Measurements from ENCODE around the gene MPDU1. TPM values are rescaled to one million over a fixed set of nuclear protein-coding genes. Genes with fewer than 3 reads are reported as not detected.
"Not testable (repeated sequence)": the region's sequence is repeated elsewhere in the genome, so short reads cannot be mapped to it uniquely, and the experiment has no call there.

MPDU1 gene
- total RNA-seq, 2 experiments from 2014 or later = 51.7 to 77.0 TPM

DNA sequence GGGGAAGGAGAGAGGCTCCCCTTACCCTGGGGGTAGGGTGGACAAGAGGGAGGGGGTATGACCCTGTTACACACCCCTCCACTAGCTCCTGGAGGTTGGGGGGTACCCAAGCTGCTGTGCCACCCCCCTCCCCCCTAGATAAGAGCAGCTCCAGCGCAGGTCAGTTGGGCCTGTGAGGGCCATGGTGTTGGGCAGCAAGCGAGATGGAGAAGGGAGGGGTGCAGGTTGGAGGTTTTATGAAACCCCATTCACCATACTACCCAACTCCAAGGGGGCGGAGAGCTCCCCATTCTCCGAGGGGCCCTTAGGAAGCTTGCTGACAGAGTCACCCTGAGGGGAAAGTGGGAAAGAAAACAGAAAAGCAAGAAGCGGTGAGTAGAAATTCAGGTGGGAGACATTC, 7.9 kb downstream of the MPDU1 start:
- H3K4me3 Mint-ChIP-seq = no peak overlapping the region
- ChIA-PET CTCF (interaction anchor here (1.3 kb wide), 1 partner anchor 31 kb away, joined by 4 read pairs; no protein-coding TSS in a partner anchor), POLR2A (no interaction called here)
- DNase-seq (no peak), ATAC-seq (no peak)
- intact Hi-C loops (cut with DNase I, micrococcal nuclease) = no loop called here
- H3K9me3 Mint-ChIP-seq (ENCODE audit: low read depth) = no peaks in the 10 kb centered on the region
- no peak overlapping the region for H3K27ac Mint-ChIP-seq
- peaks cover 5% of the 10 kb centered on the region for H3K4me1 Mint-ChIP-seq
- H3K27me3 Mint-ChIP-seq = no peaks in the 10 kb centered on the region
- H3K36me3 Mint-ChIP-seq (ENCODE audit: low read depth) = peaks cover 50% of the 10 kb centered on the region

DNA sequence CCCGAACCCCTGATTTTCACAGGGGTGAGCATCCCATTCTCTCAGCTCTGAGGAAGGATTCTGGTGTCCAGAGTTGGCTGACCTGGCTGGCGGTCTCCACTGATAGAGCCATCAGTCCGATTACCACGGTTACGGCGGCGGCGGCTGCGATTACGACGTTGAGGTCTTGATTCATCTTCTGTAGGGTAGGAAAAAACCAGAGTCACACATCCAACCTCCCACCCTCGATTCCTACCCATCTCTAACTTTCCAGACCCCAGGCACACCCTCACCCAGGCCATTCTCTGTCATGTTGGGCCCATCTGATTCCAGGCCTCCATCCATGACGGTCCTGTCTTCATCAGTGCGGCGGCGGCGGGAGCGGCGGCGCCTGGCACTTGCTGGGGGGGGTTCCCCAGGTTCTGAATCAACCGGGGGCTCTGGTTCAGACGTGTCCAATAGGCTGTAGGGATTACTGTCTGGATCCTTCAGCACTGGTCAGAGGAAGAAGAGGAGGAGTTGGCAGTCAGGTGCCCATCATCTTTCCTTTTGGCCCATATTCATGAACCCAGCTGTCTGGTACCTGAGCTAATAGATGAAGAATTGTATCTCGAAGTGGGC, 8.9 kb downstream of the MPDU1 start:
- ATAC-seq = no peak
- Mint-ChIP-seq H3K36me3 (ENCODE audit: low read depth) (peaks cover 53% of the 10 kb centered on the region), H3K27ac (no peak overlapping the region), H3K4me3 (no peak overlapping the region), H3K4me1 (peaks cover under 1% of the 10 kb centered on the region), H3K27me3 (no peaks in the 10 kb centered on the region), H3K9me3 (ENCODE audit: low read depth) (no peaks in the 10 kb centered on the region)
- DNase-seq = no peak
- CTCF ChIA-PET = interaction anchor here (0.5 to 1.5 kb wide), 4 partner anchors 27 to 198 kb away, joined by 3 to 4 read pairs (median 3); partner anchors contain the start of gene PLSCR3
- POLR2A ChIA-PET = no interaction called here
- intact Hi-C loops (cut with DNase I, micrococcal nuclease) = no loop called here

DNA sequence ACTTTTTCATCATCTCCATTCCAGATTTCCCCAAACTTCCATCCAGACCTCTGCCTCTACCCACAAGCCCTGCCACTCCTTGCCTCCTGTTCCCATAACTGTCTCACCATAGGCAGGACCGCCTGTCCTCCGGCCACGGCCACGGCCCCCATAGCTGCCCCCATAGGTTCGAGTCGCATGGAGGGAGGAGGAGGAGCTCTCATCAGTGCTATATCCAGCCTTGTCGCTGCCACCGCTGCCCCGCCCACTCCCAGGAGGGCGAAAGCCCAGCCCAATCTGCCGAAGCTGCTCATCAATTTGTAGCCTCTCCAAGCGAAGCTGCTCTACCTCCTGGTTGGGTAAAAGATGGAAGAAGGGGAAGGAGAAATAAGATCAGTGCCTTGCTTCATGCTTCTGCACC, 9.6 kb downstream of the MPDU1 start:
- Mint-ChIP-seq H3K4me3 (no peak overlapping the region), H3K27me3 (no peaks in the 10 kb centered on the region), H3K4me1 (no peaks in the 10 kb centered on the region), H3K36me3 (ENCODE audit: low read depth) (peaks cover 48% of the 10 kb centered on the region), H3K9me3 (ENCODE audit: low read depth) (no peaks in the 10 kb centered on the region), H3K27ac (no peak overlapping the region)
- ATAC-seq (no peak), DNase-seq (no peak)
- POLR2A ChIA-PET = interaction anchor here (0.6 kb wide), 1 partner anchor 144 kb away, joined by 3 read pairs; no protein-coding TSS in a partner anchor
- CTCF ChIA-PET = interaction anchor here (0.7 to 1.5 kb wide), 3 partner anchors 15 to 548 kb away, joined by 3 read pairs; no protein-coding TSS in a partner anchor
- intact Hi-C loops (cut with DNase I, micrococcal nuclease) = no loop called here

DNA sequence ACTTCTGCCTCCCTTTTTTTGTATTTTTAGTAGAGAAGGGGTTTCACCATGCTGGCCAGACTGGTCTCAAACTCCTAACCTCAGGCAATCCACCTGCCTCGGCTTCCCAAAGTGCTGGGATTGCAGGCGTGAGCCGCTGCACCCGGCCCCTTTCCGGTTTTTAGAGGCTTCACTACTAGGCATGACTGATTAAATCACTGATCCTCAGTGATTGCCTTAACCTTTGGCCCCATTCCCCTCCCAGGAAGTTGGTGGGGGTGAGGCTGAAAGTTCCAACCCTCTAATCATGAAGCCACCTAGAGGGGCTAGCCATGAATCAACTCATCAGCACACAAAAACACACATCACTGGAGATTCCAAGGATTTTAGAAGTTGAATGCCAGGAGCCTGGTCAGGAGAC, 13.9 kb downstream of the MPDU1 start:
- H3K4me3 Mint-ChIP-seq; POLR2A ChIA-PET; intact Hi-C loops (cut with DNase I, micrococcal nuclease); H3K9me3 Mint-ChIP-seq (ENCODE audit: low read depth); ATAC-seq; H3K27me3 Mint-ChIP-seq; CTCF ChIA-PET; DNase-seq; H3K4me1 Mint-ChIP-seq; H3K27ac Mint-ChIP-seq: not testable (repeated sequence)
- peaks cover 64% of the 10 kb centered on the region for H3K36me3 Mint-ChIP-seq (ENCODE audit: low read depth)

DNA sequence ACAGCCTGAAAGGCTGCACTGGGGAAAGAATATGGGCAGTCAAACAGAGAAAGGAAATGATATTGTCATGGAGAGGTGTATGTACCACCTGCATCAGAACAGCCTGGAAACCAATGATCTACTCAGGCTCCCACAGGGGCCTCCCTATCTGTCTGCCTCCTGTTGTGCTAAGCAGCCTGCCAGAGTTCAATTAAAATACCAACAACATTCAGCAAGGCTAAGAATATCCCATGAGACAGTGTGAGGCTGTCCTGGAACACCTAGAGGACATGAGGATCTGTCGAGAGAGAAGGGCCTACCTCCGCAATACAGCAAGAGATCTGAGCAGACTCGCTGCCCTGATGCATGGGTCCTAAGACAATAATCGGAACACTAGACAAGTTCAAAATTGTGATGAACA, 22.6 kb downstream of the MPDU1 start:
- POLR2A ChIA-PET = no interaction called here

DNA sequence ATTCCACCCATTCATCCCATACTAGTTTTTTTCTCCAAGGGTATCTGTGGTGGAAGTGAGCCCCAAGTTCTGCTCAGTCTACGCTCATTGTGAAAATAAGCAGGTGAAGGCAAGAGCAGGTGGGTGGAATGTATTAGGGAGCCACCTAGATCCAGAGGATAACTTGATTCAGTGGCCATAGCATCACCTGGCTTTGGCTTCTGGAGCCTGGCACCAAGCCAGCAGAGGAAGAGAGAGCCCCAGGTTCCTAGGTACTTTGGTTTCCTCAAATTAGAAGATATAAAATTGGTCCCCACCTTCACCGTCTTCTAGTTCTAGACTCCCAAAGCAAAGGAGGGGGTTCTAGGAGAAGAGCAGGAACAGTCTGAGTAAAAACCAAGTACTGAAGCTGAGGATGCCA, 27.0 kb downstream of the MPDU1 start:
- ChIA-PET CTCF (interaction anchor here (0.6 to 1.5 kb wide), 4 partner anchors 21 to 124 kb away, joined by 3 to 5 read pairs (median 3); no protein-coding TSS in a partner anchor), POLR2A (no interaction called here)
- ATAC-seq (no peak), DNase-seq (no peak)
- intact Hi-C loops (cut with DNase I, micrococcal nuclease) = no loop called here
- Mint-ChIP-seq H3K4me1 (peaks cover 40% of the 10 kb centered on the region), H3K9me3 (ENCODE audit: low read depth) (no peaks in the 10 kb centered on the region), H3K27ac (no peak overlapping the region), H3K4me3 (no peak overlapping the region), H3K27me3 (no peaks in the 10 kb centered on the region), H3K36me3 (ENCODE audit: low read depth) (peaks cover 23% of the 10 kb centered on the region)

More for the DNA sequence above, 22.6 kb downstream of the MPDU1 start:
- no peaks in the 10 kb centered on the region for H3K9me3 Mint-ChIP-seq (ENCODE audit: low read depth)
- intact Hi-C loops (cut with DNase I, micrococcal nuclease) = no loop called here
- H3K27ac Mint-ChIP-seq = no peak overlapping the region
- H3K36me3 Mint-ChIP-seq (ENCODE audit: low read depth) = peaks cover 42% of the 10 kb centered on the region
- peaks cover 18% of the 10 kb centered on the region for H3K4me1 Mint-ChIP-seq
- H3K4me3 Mint-ChIP-seq = no peak overlapping the region
- DNase-seq = no peak
- ATAC-seq = peak; percentile 49
- CTCF ChIA-PET = interaction anchor here (0.6 kb wide), 1 partner anchor 17 kb away, joined by 3 read pairs; no protein-coding TSS in a partner anchor
- no peaks in the 10 kb centered on the region for H3K27me3 Mint-ChIP-seq

DNA sequence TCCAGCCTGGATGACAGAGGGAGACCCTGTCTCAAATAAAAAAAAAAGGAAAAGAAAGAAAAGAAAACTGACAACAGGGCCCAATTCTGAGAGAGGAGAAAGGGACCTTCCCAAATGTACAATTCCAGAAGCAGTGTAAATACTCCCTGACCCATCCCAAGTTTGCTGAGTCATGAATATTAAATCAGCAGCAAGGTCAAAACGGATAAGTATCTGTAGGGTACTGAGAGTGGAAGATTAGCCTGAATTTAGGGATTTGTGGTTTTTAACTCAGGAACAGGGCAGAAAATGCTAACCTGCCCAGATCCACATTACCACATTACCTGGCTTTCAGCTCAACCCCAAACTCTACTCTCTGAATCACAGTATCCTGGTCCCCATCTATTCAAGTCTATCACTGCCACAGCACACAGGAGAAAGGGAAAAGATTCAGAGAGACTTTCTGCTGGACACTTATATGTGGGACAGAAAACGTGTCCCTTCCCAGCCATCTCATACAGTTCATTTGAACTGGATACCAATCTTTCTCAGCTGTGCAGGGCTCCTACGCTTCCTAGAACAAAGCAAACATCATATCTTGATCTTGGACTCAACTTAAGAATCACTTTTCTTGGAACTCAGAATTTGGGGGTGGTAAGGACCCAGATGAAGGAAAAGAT, 28.1 kb downstream of the MPDU1 start:
- no peaks in the 10 kb centered on the region for H3K27me3 Mint-ChIP-seq
- ATAC-seq = no peak
- peaks cover 14% of the 10 kb centered on the region for H3K36me3 Mint-ChIP-seq (ENCODE audit: low read depth)
- ChIA-PET CTCF (interaction anchor here (0.6 kb wide), 1 partner anchor 84 kb away, joined by 3 read pairs; no protein-coding TSS in a partner anchor), POLR2A (no interaction called here)
- H3K4me1 Mint-ChIP-seq = peaks cover 36% of the 10 kb centered on the region
- no peak for DNase-seq
- intact Hi-C loops (cut with DNase I, micrococcal nuclease) = no loop called here
- H3K9me3 Mint-ChIP-seq (ENCODE audit: low read depth) = no peaks in the 10 kb centered on the region
- peak overlapping the region; percentile 85 for H3K4me3 Mint-ChIP-seq
- H3K27ac Mint-ChIP-seq = no peak overlapping the region

DNA sequence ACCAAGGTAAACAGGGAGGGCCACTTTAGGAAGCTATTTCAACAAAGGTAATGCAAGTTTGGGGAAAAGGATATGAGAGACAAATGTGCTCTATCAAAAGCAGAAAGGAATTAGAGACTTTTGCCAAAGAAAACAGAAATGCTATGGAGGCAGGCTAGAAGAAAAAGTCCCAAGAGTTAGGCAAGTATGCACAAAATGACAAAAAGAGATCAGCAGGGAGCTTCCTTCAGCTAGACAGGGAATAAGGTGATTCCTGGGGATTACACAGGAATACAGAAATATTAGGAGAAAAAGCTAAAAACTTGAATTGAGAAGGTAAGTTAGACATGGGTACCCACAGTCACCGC, 28.6 kb downstream of the MPDU1 start:
- no peaks in the 10 kb centered on the region for H3K27me3 Mint-ChIP-seq
- H3K4me1 Mint-ChIP-seq = peaks cover 36% of the 10 kb centered on the region
- H3K9me3 Mint-ChIP-seq (ENCODE audit: low read depth) = no peaks in the 10 kb centered on the region
- H3K27ac Mint-ChIP-seq = no peak overlapping the region
- peak overlapping the region; percentile 85 for H3K4me3 Mint-ChIP-seq
- CTCF ChIA-PET = interaction anchor here (0.6 kb wide), 1 partner anchor 21 kb away, joined by 3 read pairs; no protein-coding TSS in a partner anchor
- intact Hi-C loops (cut with DNase I, micrococcal nuclease) = no loop called here
- DNase-seq (no peak), ATAC-seq (no peak)
- POLR2A ChIA-PET = no interaction called here
- H3K36me3 Mint-ChIP-seq (ENCODE audit: low read depth) = peaks cover 14% of the 10 kb centered on the region

DNA sequence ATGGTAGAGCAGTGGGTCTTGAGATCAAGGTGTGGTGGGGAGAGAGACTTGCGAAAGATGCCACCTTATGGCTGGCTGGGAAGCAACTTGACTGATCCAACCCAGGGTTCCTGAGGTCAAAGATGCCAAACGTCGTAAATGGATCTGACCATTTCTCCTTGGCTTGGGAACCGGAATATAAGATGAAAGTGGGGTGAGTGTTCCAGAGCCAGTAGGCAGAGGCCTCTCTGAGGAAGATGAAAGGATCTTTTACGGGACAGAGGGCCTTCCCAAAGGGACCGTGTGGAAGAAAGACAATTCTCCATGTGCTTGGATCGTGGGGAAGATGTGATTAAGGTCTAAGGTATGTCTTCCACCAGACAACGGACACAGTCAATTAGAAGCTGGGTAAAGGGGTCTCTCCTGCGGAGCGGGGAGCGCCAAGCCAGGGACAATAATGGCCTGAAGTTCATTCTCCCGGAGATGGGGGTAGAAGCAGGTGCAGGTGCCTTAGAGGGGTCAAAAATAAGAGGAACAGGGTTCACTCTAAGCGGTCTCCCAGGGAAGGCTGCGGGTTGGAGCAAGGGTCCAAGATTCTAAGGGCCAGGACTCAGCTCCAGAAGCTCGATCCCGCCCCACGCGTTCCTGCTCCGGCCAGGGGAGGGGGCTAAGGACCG, 30.2 kb downstream of the MPDU1 start:
- DNase-seq = peak; percentile 13

DNA sequence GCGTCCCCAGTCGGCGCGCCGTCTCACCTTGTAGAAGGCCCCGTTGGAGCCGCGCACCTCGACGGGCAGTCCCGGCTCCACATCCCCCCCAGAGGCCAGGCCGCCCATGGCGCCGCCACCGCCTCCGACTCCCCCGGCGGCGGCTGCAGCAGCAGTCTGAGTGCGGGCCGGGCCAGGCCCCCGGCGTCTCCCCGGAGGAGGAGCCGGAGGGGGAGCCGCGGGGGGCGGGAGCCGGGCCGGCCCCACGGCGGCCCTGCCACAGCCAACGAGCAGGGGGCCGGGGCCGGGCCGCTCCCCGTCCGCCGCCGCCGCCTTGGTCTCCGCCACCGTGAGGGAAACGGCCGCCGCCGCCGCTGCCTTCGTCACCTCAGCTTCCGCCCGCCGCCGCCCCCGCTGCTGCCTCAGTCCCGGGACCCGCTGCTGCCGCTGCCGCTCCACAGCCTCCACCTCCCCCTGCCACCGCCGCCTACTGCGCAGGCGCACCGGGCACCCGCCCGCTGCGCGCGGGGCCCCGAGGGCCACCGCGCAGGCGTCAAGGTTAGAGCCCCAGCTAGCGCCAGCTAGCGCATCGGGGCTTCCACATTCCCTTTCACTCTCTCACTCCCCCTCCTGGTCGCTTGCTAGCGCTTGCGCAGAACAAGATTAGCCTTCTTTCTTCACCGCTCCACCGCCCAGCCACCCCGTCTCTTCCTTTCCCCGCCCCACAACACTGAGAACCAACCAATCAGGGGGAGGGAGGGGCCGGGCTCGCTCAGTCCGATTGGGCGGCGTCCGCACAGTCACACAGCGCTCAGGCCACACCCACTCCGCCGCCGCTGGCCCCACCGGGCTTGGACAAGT, 31.0 kb downstream of the MPDU1 start, which contains the start of gene FXR2:
Gene FXR2 (minus strand): TSS at position 473 of the 840 bp plus-strand sequence. CDS start 365 bp downstream, at position 108.
- Mint-ChIP-seq H3K4me1 (peaks cover 32% of the 10 kb centered on the region), H3K4me3 (peak within 1 kb of the TSS; percentile 85), H3K9me3 (ENCODE audit: low read depth) (no peaks in the 10 kb centered on the region), H3K36me3 (ENCODE audit: low read depth) (peaks cover 14% of the 10 kb centered on the region), H3K27ac (peak within 1 kb of the TSS; percentile 93), H3K27me3 (no peaks in the 10 kb centered on the region)
- ChIA-PET CTCF (interaction anchor here (0.6 to 2.5 kb wide), 11 partner anchors 9 to 97 kb away, joined by 3 to 31 read pairs (median 5); partner anchors contain the start of genes MPDU1, SAT2, TP53 and WRAP53), POLR2A (interaction anchor here (0.6 to 2.4 kb wide), 10 partner anchors 13 to 179 kb away, joined by 3 to 32 read pairs (median 6); partner anchors contain the start of genes ATP1B2, MPDU1, SAT2 and TP53)
- intact Hi-C loops (cut with DNase I, micrococcal nuclease) = loop anchor here (1.0 to 5.0 kb wide), 19 partner anchors 13 to 362 kb away; partner anchors contain the start of genes SAT2 (in 2 of the 2), CNTROB (in 1 of the 2), EIF5A (in 1 of the 2) and ELP5 (in 1 of the 2)
- ATAC-seq (peak; percentile 95), DNase-seq (peak; percentile 100)

More for the DNA sequence above, 30.2 kb downstream of the MPDU1 start:
- intact Hi-C loops (cut with DNase I, micrococcal nuclease) = loop anchor here (1.0 to 2.0 kb wide), 8 partner anchors 29 to 285 kb away; partner anchors contain the start of genes NEURL4 (in 1 of the 2), TP53 (in 1 of the 2) and WRAP53 (in 1 of the 2)
- Mint-ChIP-seq H3K4me1 (peaks cover 36% of the 10 kb centered on the region), H3K9me3 (ENCODE audit: low read depth) (no peaks in the 10 kb centered on the region), H3K36me3 (ENCODE audit: low read depth) (peaks cover 14% of the 10 kb centered on the region), H3K4me3 (peak overlapping the region; percentile 85), H3K27me3 (no peaks in the 10 kb centered on the region), H3K27ac (peak overlapping the region; percentile 93)
- POLR2A ChIA-PET = interaction anchor here (1.7 to 2.4 kb wide), 3 partner anchors 14 to 37 kb away, joined by 7 to 30 read pairs (median 8); partner anchors contain the start of genes ATP1B2, MPDU1 and SAT2
- CTCF ChIA-PET = interaction anchor here (0.5 to 2.5 kb wide), 10 partner anchors 14 to 608 kb away, joined by 3 to 31 read pairs (median 6); partner anchors contain the start of genes MPDU1, SAT2, TP53 and WRAP53
- no peak for ATAC-seq
